CD4-positive, alpha-beta T cell (primary cell): ENCODE data around the gene GADL1. TPM values are rescaled to one million over a fixed set of nuclear protein-coding genes. Genes with fewer than 3 reads are reported as not detected.

Source experiments
- ATAC-seq: fragments of 200-7000 bp; cut with Tn5 transposase; one replicate; pipeline ENCODE4 v1.10.0; 2022; ENCODE audit warnings: mild to moderate bottlenecking; ENCODE audit not compliant: poor library complexity
- CTCF ChIA-PET: fragments of 350-600 bp; sonication (Branson Sonifier 250); formaldehyde crosslinking; loops from one replicate; lab custom pipeline; 2021; ENCODE audit warnings: antibody characterized with exemption, inconsistent platforms; lab: Charles Lee
- POLR2A ChIA-PET: fragments of 350-600 bp; sonication (Branson Sonifier 250); formaldehyde crosslinking; loops from one replicate; lab custom pipeline; 2021; ENCODE audit warnings: antibody characterized with exemption, inconsistent platforms; lab: Charles Lee
- DNase-seq, 14 experiments: peaks; one replicate each; pipeline ENCODE4 v3.0.0-alpha.2; 2013 to 2020; ENCODE audit warnings: mixed read lengths in 2 of 14
- H3K27ac ChIP-seq, 2 donors: one replicate each; pipeline versions ENCODE4 v1.5.1 to v1.7.0; 2013; ENCODE audit warnings: low read length in 2 of 2, low read depth in 1 of 2, mild to moderate bottlenecking in 1 of 2
- H3K27me3 ChIP-seq, 2 experiments: 1 replicate in 1 of 2; 2 replicates in 1 of 2; pipeline versions ENCODE4 v1.6.1 to v1.7.0; 2013; ENCODE audit warnings: low read length in 2 of 2, control low read depth in 1 of 2, mild to moderate bottlenecking in 1 of 2, moderate library complexity in 1 of 2; ENCODE audit not compliant: insufficient read depth in 2 of 2, control insufficient read depth in 1 of 2
- H3K36me3 ChIP-seq: one replicate; pipeline ENCODE4 v1.6.1; 2013; ENCODE audit warnings: low read length, control low read depth; ENCODE audit not compliant: insufficient read depth
- H3K4me1 ChIP-seq: one replicate; pipeline ENCODE4 v1.6.1; 2013; ENCODE audit warnings: low read length, control low read depth; ENCODE audit not compliant: insufficient read depth
- H3K4me3 ChIP-seq: one replicate; pipeline ENCODE4 v1.5.1; 2013; ENCODE audit warnings: mild to moderate bottlenecking, low read length, moderate library complexity
- H3K9me3 ChIP-seq, 2 experiments: 1 replicate in 1 of 2; 2 replicates in 1 of 2; pipeline versions ENCODE4 v1.6.1 to v1.7.0; 2013; ENCODE audit warnings: low read length in 2 of 2, mild to moderate bottlenecking in 2 of 2, control low read depth in 1 of 2, moderate library complexity in 1 of 2; ENCODE audit not compliant: control insufficient read depth in 1 of 2, insufficient read depth in 1 of 2
- H3K27ac Mint-ChIP-seq: one replicate; pipeline ENCODE4 v1.8.0; 2020; ENCODE audit warnings: mixed read lengths
- H3K27me3 Mint-ChIP-seq: one replicate; pipeline ENCODE4 v1.8.0; 2021; ENCODE audit warnings: mixed read lengths
- H3K36me3 Mint-ChIP-seq: one replicate; pipeline ENCODE4 v1.8.0; 2021; ENCODE audit warnings: low read depth, mixed read lengths
- H3K4me1 Mint-ChIP-seq: one replicate; pipeline ENCODE4 v1.8.0; 2021; ENCODE audit warnings: low read depth, mixed read lengths
- H3K4me3 Mint-ChIP-seq: one replicate; pipeline ENCODE4 v1.8.0; 2020; ENCODE audit warnings: mild to moderate bottlenecking, mixed read lengths
- H3K9me3 Mint-ChIP-seq: one replicate; pipeline ENCODE4 v1.8.0; 2020; ENCODE audit warnings: mixed read lengths
- CTCF ChIP-seq: fragments of 200-600 bp; IDR thresholded peaks from one replicate; pipeline ENCODE4 v1.8.0; 2022; ENCODE audit warnings: antibody characterized with exemption, mild to moderate bottlenecking
- intact Hi-C, 2 experiments: fragments of 100-400 bp; cut with DNase I in 1 of 2; cut with micrococcal nuclease in 1 of 2; formaldehyde crosslinking; loops; one replicate each; pipeline versions ENCODE4 v1.15.1 to v1.9.0; 2023 to 2025; cut with DNase I, micrococcal nuclease
- total RNA-seq, 174 experiments: library from RNA in 2 of 174; stranded (reverse) in 2 of 174; gene quantifications; one replicate each; pipeline ENCODE4 v1.2.3 and lab custom pipeline; 2021 to 2026

Gene GADL1
- total RNA-seq, 2 experiments from 2014 or later = not detected

- no peak for ATAC-seq
- H3K4me3 Mint-ChIP-seq = peak overlapping the region; percentile 55
- TF ChIP-seq CTCF = no peak
- Histone ChIP-seq H3K4me1 (peaks cover 57% of the 10 kb centered on the region), H3K27me3 (no peaks in the 10 kb centered on the region), H3K9me3 (no peaks in the 10 kb centered on the region), H3K27ac (peak overlapping the region; percentile 17 to 23), H3K4me3 (no peak overlapping the region), H3K36me3 (peaks cover 69% of the 10 kb centered on the region)
- H3K4me1 Mint-ChIP-seq = peaks cover 97% of the 10 kb centered on the region
- intact Hi-C loops = loop anchor here (5.0 to 10.0 kb wide), 2 partner anchors 36 to 49 kb away; no protein-coding TSS in a partner anchor
- H3K36me3 Mint-ChIP-seq = peaks cover 97% of the 10 kb centered on the region
- H3K9me3 Mint-ChIP-seq = no peaks in the 10 kb centered on the region
- H3K27ac Mint-ChIP-seq = peak overlapping the region; percentile 82
- H3K27me3 Mint-ChIP-seq = no peaks in the 10 kb centered on the region
- DNase-seq = no peak
- ChIA-PET CTCF (interaction anchor here (0.8 to 1.9 kb wide), 3 partner anchors 9 to 55 kb away, joined by 3 to 6 read pairs (median 5); no protein-coding TSS in a partner anchor), POLR2A (no interaction called here)
Measured at GRCh38 chr3:30683769-30684168, 210.7 kb downstream of the GADL1 start.

- no peak for TF ChIP-seq CTCF
- Histone ChIP-seq H3K4me3 (no peak overlapping the region), H3K4me1 (peaks cover 49% of the 10 kb centered on the region), H3K27ac (peak overlapping the region; percentile 8 to 13), H3K9me3 (no peaks in the 10 kb centered on the region), H3K27me3 (no peaks in the 10 kb centered on the region), H3K36me3 (peaks cover 67% of the 10 kb centered on the region)
- POLR2A ChIA-PET = interaction anchor here (0.7 to 2.5 kb wide), 11 partner anchors 9 to 76 kb away, joined by 3 to 9 read pairs (median 4); partner anchors contain the start of gene TGFBR2
- DNase-seq (no peak), ATAC-seq (no peak)
- H3K36me3 Mint-ChIP-seq = peaks cover 97% of the 10 kb centered on the region
- intact Hi-C loops = loop anchor here (5.0 to 10.0 kb wide), 2 partner anchors 35 to 48 kb away; no protein-coding TSS in a partner anchor
- no peaks in the 10 kb centered on the region for H3K9me3 Mint-ChIP-seq
- H3K4me1 Mint-ChIP-seq = peaks cover 95% of the 10 kb centered on the region
- CTCF ChIA-PET = interaction anchor here (0.8 to 1.1 kb wide), 2 partner anchors 11 to 363 kb away, joined by 3 to 4 read pairs; no protein-coding TSS in a partner anchor
- peak overlapping the region; percentile 57 for H3K4me3 Mint-ChIP-seq
- peak overlapping the region; percentile 86 for H3K27ac Mint-ChIP-seq
- H3K27me3 Mint-ChIP-seq = no peaks in the 10 kb centered on the region
Measured at GRCh38 chr3:30682434-30683155, 211.9 kb downstream of the GADL1 start.

- Histone ChIP-seq H3K9me3 (no peaks in the 10 kb centered on the region), H3K4me3 (no peak overlapping the region), H3K36me3 (peaks cover 68% of the 10 kb centered on the region), H3K27ac (peak overlapping the region; percentile 13 to 19), H3K27me3 (no peaks in the 10 kb centered on the region), H3K4me1 (peaks cover 52% of the 10 kb centered on the region)
- CTCF ChIA-PET = interaction anchor here (1.1 kb wide), 1 partner anchor 11 kb away, joined by 4 read pairs; no protein-coding TSS in a partner anchor
- Mint-ChIP-seq H3K36me3 (peaks cover 97% of the 10 kb centered on the region), H3K27me3 (no peaks in the 10 kb centered on the region), H3K4me1 (peaks cover 95% of the 10 kb centered on the region), H3K27ac (peak overlapping the region; percentile 86), H3K9me3 (no peaks in the 10 kb centered on the region), H3K4me3 (peak overlapping the region; percentile 57)
- DNase-seq (no peak), ATAC-seq (peak; percentile 53)
- POLR2A ChIA-PET = interaction anchor here (1.1 to 2.5 kb wide), 10 partner anchors 8 to 75 kb away, joined by 3 to 9 read pairs (median 4); partner anchors contain the start of gene TGFBR2
- intact Hi-C loops = loop anchor here (2.0 to 10.0 kb wide), 3 partner anchors 23 to 47 kb away; no protein-coding TSS in a partner anchor
- no peak for TF ChIP-seq CTCF
Measured at GRCh38 chr3:30681649-30682211, 212.7 kb downstream of the GADL1 start.
